ENCODE data around the gene ZAP70. TPM values are rescaled to one million over a fixed set of nuclear protein-coding genes. Genes with fewer than 3 reads are reported as not detected.

Gene ZAP70
- total and polyA plus RNA-seq, 4 donors = 5.1 to 8.3 (median 5.5) TPM

GRCh38 chr2:97740590-97741182, 27.3 kb downstream of the ZAP70 start:
- no peak overlapping the region for H3K9ac ChIP-seq (ENCODE audit: insufficient read depth in 1 of 2, low read length in 2 of 2)

DNA sequence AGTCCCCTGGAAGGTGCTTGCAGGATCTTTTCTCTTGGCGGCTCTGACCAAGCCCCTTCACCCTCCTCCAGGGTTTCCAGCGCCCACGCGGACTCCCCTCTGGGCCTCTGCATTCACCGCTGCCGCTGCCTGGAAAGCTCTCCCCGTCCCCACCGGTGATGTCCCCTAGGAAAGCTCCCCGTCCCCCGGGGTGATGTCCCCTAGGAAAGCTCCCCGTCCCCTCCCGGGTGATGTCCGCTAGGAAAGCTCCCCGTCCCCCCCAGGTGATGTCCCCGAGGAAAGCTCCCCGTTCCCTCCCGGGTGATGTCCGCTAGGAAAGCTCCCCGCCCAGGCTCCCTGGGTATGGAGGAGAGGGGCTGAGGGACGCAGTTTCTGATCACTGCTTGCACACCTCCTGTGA, 27.9 kb downstream of the ZAP70 start:
- no peak for ATAC-seq (ENCODE audit: insufficient read depth, low FRiP score)
- 91 to 98% methylated on average over 20 of the region's 20 CpGs for WGBS, 2 donors

More at GRCh38 chr2:97740590-97741182, 27.3 kb downstream of the ZAP70 start:
- H3K27ac ChIP-seq (ENCODE audit: low read depth in 1 of 2, low read length in 1 of 2) = no peak overlapping the region
- H3K4me1 ChIP-seq (ENCODE audit: control insufficient read depth in 5 of 5, insufficient read depth in 5 of 5, low read length in 5 of 5) = peaks cover 0 to 9% (median 0%) of the 10 kb centered on the region in 5 donors
- DNase-seq = peak; percentile 36 to 46 (median 43)
- H3K4me3 ChIP-seq = no peak overlapping the region
- 27 to 32% methylated on average over 19 of the region's 19 CpGs for WGBS, 2 donors
- H3K27me3 ChIP-seq (ENCODE audit: control insufficient read depth in 3 of 3, insufficient read depth in 3 of 3, low read length in 2 of 3) = no peaks in the 10 kb centered on the region
- TF ChIP-seq CTCF (IDR thresholded peaks at IDR 0.05; ENCODE audit: control extremely low read depth, extremely low read depth) = peak; percentile 33
- peaks cover 0 to 2% (median 0%) of the 10 kb centered on the region in 4 donors for H3K9me3 ChIP-seq (ENCODE audit: control insufficient read depth in 4 of 4, insufficient read depth in 3 of 4, low read length in 3 of 4)
- no peak for ATAC-seq (ENCODE audit: insufficient read depth, low FRiP score)
- H3K36me3 ChIP-seq (ENCODE audit: control insufficient read depth in 4 of 4, insufficient read depth in 4 of 4, low read length in 4 of 4) = peaks cover 0 to 11% (median 5%) of the 10 kb centered on the region in 4 donors

GRCh38 chr2:97741686-97742085, 28.3 kb downstream of the ZAP70 start:
- peaks cover 0 to 2% (median 0%) of the 10 kb centered on the region in 4 donors for H3K9me3 ChIP-seq (ENCODE audit: control insufficient read depth in 4 of 4, insufficient read depth in 3 of 4, low read length in 3 of 4)
- no peak for DNase-seq
- H3K27me3 ChIP-seq (ENCODE audit: control insufficient read depth in 3 of 3, insufficient read depth in 3 of 3, low read length in 2 of 3) = no peaks in the 10 kb centered on the region

More for the DNA sequence above, 27.9 kb downstream of the ZAP70 start:
- TF ChIP-seq CTCF (IDR thresholded peaks at IDR 0.05; ENCODE audit: control extremely low read depth, extremely low read depth) = no peak
- no peak overlapping the region for H3K9ac ChIP-seq (ENCODE audit: insufficient read depth in 1 of 2, low read length in 2 of 2)
- H3K27me3 ChIP-seq (ENCODE audit: control insufficient read depth in 3 of 3, insufficient read depth in 3 of 3, low read length in 2 of 3) = no peaks in the 10 kb centered on the region
- H3K27ac ChIP-seq (ENCODE audit: low read depth in 1 of 2, low read length in 1 of 2) = no peak overlapping the region
- peaks cover 0 to 2% (median 0%) of the 10 kb centered on the region in 4 donors for H3K9me3 ChIP-seq (ENCODE audit: control insufficient read depth in 4 of 4, insufficient read depth in 3 of 4, low read length in 3 of 4)
- H3K36me3 ChIP-seq (ENCODE audit: control insufficient read depth in 4 of 4, insufficient read depth in 4 of 4, low read length in 4 of 4) = peaks cover 0 to 11% (median 5%) of the 10 kb centered on the region in 4 donors
- no peak overlapping the region for H3K4me3 ChIP-seq
- H3K4me1 ChIP-seq (ENCODE audit: control insufficient read depth in 5 of 5, insufficient read depth in 5 of 5, low read length in 5 of 5) = peaks cover 0 to 9% (median 0%) of the 10 kb centered on the region in 5 donors
- DNase-seq = no peak

More at GRCh38 chr2:97741686-97742085, 28.3 kb downstream of the ZAP70 start:
- Histone ChIP-seq H3K27ac (ENCODE audit: low read depth in 1 of 2, low read length in 1 of 2) (no peak overlapping the region), H3K9ac (ENCODE audit: insufficient read depth in 1 of 2, low read length in 2 of 2) (no peak overlapping the region), H3K4me1 (ENCODE audit: control insufficient read depth in 5 of 5, insufficient read depth in 5 of 5, low read length in 5 of 5) (peaks cover 0 to 9% (median 0%) of the 10 kb centered on the region in 5 donors), H3K4me3 (no peak overlapping the region), H3K36me3 (ENCODE audit: control insufficient read depth in 4 of 4, insufficient read depth in 4 of 4, low read length in 4 of 4) (peaks cover 0 to 11% (median 5%) of the 10 kb centered on the region in 4 donors)
- 84 to 87% methylated on average over 4 of the region's 4 CpGs for WGBS, 2 donors
- no peak for TF ChIP-seq CTCF (IDR thresholded peaks at IDR 0.05; ENCODE audit: control extremely low read depth, extremely low read depth)
- ATAC-seq (ENCODE audit: insufficient read depth, low FRiP score) = no peak
